ENCODE results near the gene FFAR1. TPM values are rescaled to one million over a fixed set of nuclear protein-coding genes. Genes with fewer than 3 reads are reported as not detected.

FFAR1 gene
- total and polyA plus RNA-seq, 2 of the 8 experiments (the other 6 are each of a cell fraction or from before 2014, with no cell fraction given), result not detected

DNA sequence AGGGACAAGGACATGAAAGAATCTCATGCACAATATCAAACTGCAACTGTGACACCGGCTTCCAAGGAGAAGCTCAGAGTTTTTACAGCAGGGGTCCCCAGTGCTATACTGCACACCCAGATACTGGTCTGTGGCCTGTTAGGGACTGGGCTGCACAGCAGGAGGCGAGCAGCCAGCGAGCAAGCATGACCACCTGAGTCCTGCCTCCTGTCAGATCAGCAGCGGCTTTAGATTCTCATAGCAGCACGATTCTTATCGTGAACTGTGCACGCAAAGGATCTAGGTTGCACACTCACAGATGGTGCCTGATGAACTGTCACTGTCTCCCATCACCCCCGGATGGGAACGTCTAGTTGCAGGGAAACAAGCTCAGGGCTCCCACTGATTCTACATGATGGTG is 31.8 kb upstream of the FFAR1 start:
- Histone ChIP-seq H3K23ac (ENCODE audit: insufficient read length) (no peak overlapping the region), H4K91ac (replicated peaks; ENCODE audit: insufficient read length, low read length) (no peak overlapping the region), H3K79me2 (ENCODE audit: control insufficient read depth in 1 of 2, insufficient read depth in 2 of 2, low read length in 2 of 2) (no peaks in the 10 kb centered on the region), H2BK120ac (replicated peaks; ENCODE audit: low read depth, low read length) (no peak overlapping the region), H2BK15ac (ENCODE audit: low read length) (no peak overlapping the region), H3K79me1 (ENCODE audit: low read depth, low read length) (no peaks in the 10 kb centered on the region), H3K9me3 (ENCODE audit: insufficient read depth in 2 of 2, low read depth in 1 of 2, low read length in 1 of 2) (no peaks in the 10 kb centered on the region), H4K5ac (ENCODE audit: insufficient read length, low read depth, low read length) (no peak overlapping the region), H2BK20ac (ENCODE audit: low read length) (no peak overlapping the region), H2AK5ac (ENCODE audit: low read depth, low read length) (no peak overlapping the region), H3K14ac (ENCODE audit: insufficient read length) (no peak overlapping the region), H3K27me3 (replicated peaks in 1 of 4; ENCODE audit: control insufficient read depth in 3 of 4, extremely low read depth in 1 of 4, insufficient read depth in 3 of 4, low read length in 3 of 4) (no peaks in the 10 kb centered on the region), H2BK12ac (ENCODE audit: low read depth, low read length) (no peak overlapping the region), H3K4ac (replicated peaks; ENCODE audit: insufficient read length, low read depth, low read length) (no peak overlapping the region), H4K20me1 (replicated peaks in 1 of 2; ENCODE audit: control insufficient read depth in 1 of 2, insufficient read depth in 2 of 2, low read length in 2 of 2) (no peaks in the 10 kb centered on the region), H3K4me1 (replicated peaks in 1 of 4; ENCODE audit: control insufficient read depth in 3 of 4, insufficient read depth in 4 of 4, low read length in 3 of 4) (no peaks in the 10 kb centered on the region), H3K4me3 (ENCODE audit: extremely low read depth in 1 of 4, insufficient read depth in 2 of 4, low read depth in 3 of 4, low read length in 4 of 4) (no peak overlapping the region), H3K9ac (replicated peaks in 1 of 4; ENCODE audit: extremely low read depth in 1 of 4, low read depth in 3 of 4, low read length in 3 of 4) (no peak overlapping the region), H4K8ac (ENCODE audit: extremely low read depth, insufficient read depth, low read length) (no peak overlapping the region), H3K4me2 (ENCODE audit: insufficient read depth in 1 of 2, low read depth in 2 of 2, low read length in 2 of 2) (no peak overlapping the region), H3K36me3 (ENCODE audit: control insufficient read depth in 2 of 4, insufficient read depth in 4 of 4, low read length in 3 of 4) (no peaks in the 10 kb centered on the region), H3K23me2 (ENCODE audit: low read depth, low read length) (no peaks in the 10 kb centered on the region), H2AFZ (ENCODE audit: low read length) (no peak overlapping the region), H3K56ac (replicated peaks; ENCODE audit: insufficient read length, low read depth, low read length) (no peak overlapping the region), H2BK5ac (ENCODE audit: low read depth, low read length) (no peak overlapping the region), H3K18ac (ENCODE audit: extremely low read depth, low read length) (no peak overlapping the region), H3K27ac (ENCODE audit: low read depth, low read length) (no peak overlapping the region)
- 87% methylated on average over 9 of the region's 9 CpGs; no CpG with 5 or more reads in 1 of the 2 experiments for WGBS, 2 experiments (ENCODE audit: extremely low coverage in 1 of 2, insufficient coverage in 1 of 2, insufficient read length in 1 of 2, insufficient replicate concordance in 2 of 2, low coverage in 1 of 2, low lambda C conversion rate in 2 of 2, missing lambda C conversion rate in 1 of 2)
- FAIRE-seq, result no peak
- ChIA-PET POLR2A (ENCODE audit: partially characterized antibody) (interaction anchor here (0.7 kb wide), 1 partner anchor 9 kb away, joined by 3 read pairs; no protein-coding TSS in a partner anchor), CTCF (ENCODE audit: partially characterized antibody) (interaction anchor here (0.6 to 1.9 kb wide), 9 partner anchors 9 to 201 kb away, joined by 3 to 8 read pairs (median 3); partner anchors contain the start of gene FXYD3)
- no peak for DNase-seq (ENCODE audit: low read depth in 1 of 2, low spot score in 2 of 2)
- no peak for TF ChIP-seq TEAD4 (IDR thresholded peaks at IDR 0.05; ENCODE audit: low read depth, low read length)
- TF ChIP-seq RNF2 (IDR thresholded peaks at IDR 0.05; ENCODE audit: borderline replicate concordance, low read depth, low read length, missing control alignments, poor library complexity, severe bottlenecking), result no peak
- no peak for TF ChIP-seq TBP (IDR thresholded peaks at IDR 0.05; ENCODE audit: low read depth, low read length)
- TF ChIP-seq TAF1 (IDR thresholded peaks at IDR 0.05; ENCODE audit: low read depth, low read length), result no peak
- no peak for TF ChIP-seq CBX5 (IDR thresholded peaks at IDR 0.05; ENCODE audit: low read depth, low read length)
- no peak for TF ChIP-seq EGR1 (IDR thresholded peaks at IDR 0.05; ENCODE audit: borderline replicate concordance, low read depth, low read length)
- TF ChIP-seq SIN3A (conservative IDR thresholded peaks at IDR 0.05 in 1 of 2, IDR thresholded peaks at IDR 0.05 in 1 of 2; ENCODE audit: low read depth in 1 of 2, low read length in 2 of 2), result no peak
- no peak for TF ChIP-seq PHF8 (conservative IDR thresholded peaks at IDR 0.05; ENCODE audit: low read depth, low read length)
- TF ChIP-seq SIRT6 (IDR thresholded peaks at IDR 0.05; ENCODE audit: low read length), result no peak
- TF ChIP-seq GTF2F1 (IDR thresholded peaks at IDR 0.05; ENCODE audit: borderline replicate concordance, low read depth, low read length), result no peak
- TF ChIP-seq CHD1 (IDR thresholded peaks at IDR 0.05; ENCODE audit: low read depth, low read length), result no peak
- no peak for TF ChIP-seq BCL11A (IDR thresholded peaks at IDR 0.05; ENCODE audit: low read depth in 2 of 2, low read length in 2 of 2)
